ENCODE data around the gene NHERF2. TPM values are rescaled to one million over a fixed set of nuclear protein-coding genes. Genes with fewer than 3 reads are reported as not detected.

NHERF2 gene
- total RNA-seq, 1 experiment from 2014 or later, result 104 TPM

- DNase-seq, result no peak
- no peaks in the 10 kb centered on the region for H3K36me3 ChIP-seq (ENCODE audit: low read depth)
- no TSS peak for BruUV-seq (replicated peaks)
- H3K9me3 ChIP-seq (ENCODE audit: insufficient read depth, low read depth), result no peaks in the 10 kb centered on the region
- POLR2A ChIA-PET (ENCODE audit: unreplicated experiment), result no interaction called here
- no peak overlapping the region for H2AFZ ChIP-seq
- H3K27ac ChIP-seq, result no peak overlapping the region
- no peaks in the 10 kb centered on the region for H3K27me3 ChIP-seq (ENCODE audit: insufficient read depth, low read depth)
- TF ChIP-seq CTCF (conservative IDR thresholded peaks at IDR 0.05), result no peak
- TF ChIP-seq EZH2 (IDR thresholded peaks at IDR 0.05; ENCODE audit: low read depth), result no peak
- no peak overlapping the region for H3K4me2 ChIP-seq
- no peaks in the 10 kb centered on the region for H4K20me1 ChIP-seq (ENCODE audit: insufficient read depth)
- no peak overlapping the region for H3K4me3 ChIP-seq
- intact Hi-C loops (cut with micrococcal nuclease; ENCODE audit: unreplicated experiment), result no loop called here
- H3K79me2 ChIP-seq (ENCODE audit: low read depth), result no peaks in the 10 kb centered on the region
- H3F3A ChIP-seq (ENCODE audit: insufficient read depth, low read depth), result peaks cover 5% of the 10 kb centered on the region; the same call in 1 of the 2 replicates
- H3K4me1 ChIP-seq (replicated peaks; ENCODE audit: insufficient read depth), result no peaks in the 10 kb centered on the region
- no peaks in the 10 kb centered on the region for H3K9me2 ChIP-seq (ENCODE audit: insufficient read depth)
- CTCF ChIA-PET, result no interaction called here
These were observed 28.0 kb downstream of the NHERF2 start for GRCh38 chr16:2054543-2055245.

GRCh38 chr16:2056077-2056476, 29.4 kb downstream of the NHERF2 start:
- Histone ChIP-seq H3K27ac (no peak overlapping the region), H3K4me1 (replicated peaks; ENCODE audit: insufficient read depth) (no peaks in the 10 kb centered on the region), H3K79me2 (ENCODE audit: low read depth) (no peaks in the 10 kb centered on the region), H3K27me3 (ENCODE audit: insufficient read depth, low read depth) (no peaks in the 10 kb centered on the region), H3K4me3 (no peak overlapping the region), H3K9me2 (ENCODE audit: insufficient read depth) (no peaks in the 10 kb centered on the region), H3K9me3 (ENCODE audit: insufficient read depth, low read depth) (no peaks in the 10 kb centered on the region), H2AFZ (no peak overlapping the region), H3K36me3 (ENCODE audit: low read depth) (no peaks in the 10 kb centered on the region), H3K4me2 (no peak overlapping the region), H4K20me1 (ENCODE audit: insufficient read depth) (no peaks in the 10 kb centered on the region), H3F3A (ENCODE audit: insufficient read depth, low read depth) (no peaks in the 10 kb centered on the region)
- no TSS peak for BruUV-seq (replicated peaks)
- intact Hi-C loops (cut with micrococcal nuclease; ENCODE audit: unreplicated experiment), result loop anchor here (2.0 kb wide), 1 partner anchor 33 kb away; no protein-coding TSS in a partner anchor
- CTCF ChIA-PET, result no interaction called here
- TF ChIP-seq EZH2 (IDR thresholded peaks at IDR 0.05; ENCODE audit: low read depth) (no peak), CTCF (conservative IDR thresholded peaks at IDR 0.05) (0 out of 2 replicates have a peak, but pooled peaks have one; percentile 21)
- POLR2A ChIA-PET (ENCODE audit: unreplicated experiment), result no interaction called here
- no peak for DNase-seq

GRCh38 chr16:2056681-2057407, 30.1 kb downstream of the NHERF2 start:
- Histone ChIP-seq H3K9me3 (ENCODE audit: insufficient read depth, low read depth) (no peaks in the 10 kb centered on the region), H3F3A (ENCODE audit: insufficient read depth, low read depth) (no peaks in the 10 kb centered on the region), H3K9me2 (ENCODE audit: insufficient read depth) (no peaks in the 10 kb centered on the region), H3K27me3 (ENCODE audit: insufficient read depth, low read depth) (no peaks in the 10 kb centered on the region), H3K79me2 (ENCODE audit: low read depth) (no peaks in the 10 kb centered on the region), H3K4me3 (no peak overlapping the region), H3K27ac (no peak overlapping the region), H3K4me1 (replicated peaks; ENCODE audit: insufficient read depth) (no peaks in the 10 kb centered on the region), H4K20me1 (ENCODE audit: insufficient read depth) (no peaks in the 10 kb centered on the region), H3K4me2 (no peak overlapping the region), H3K36me3 (ENCODE audit: low read depth) (no peaks in the 10 kb centered on the region), H2AFZ (no peak overlapping the region)
- peak; percentile 30; the same call in 1 of the 2 replicates for TF ChIP-seq CTCF (conservative IDR thresholded peaks at IDR 0.05)
- no peak for TF ChIP-seq EZH2 (IDR thresholded peaks at IDR 0.05; ENCODE audit: low read depth)
- no peak for DNase-seq
- intact Hi-C loops (cut with micrococcal nuclease; ENCODE audit: unreplicated experiment), result loop anchor here (2.0 kb wide), 1 partner anchor 34 kb away; no protein-coding TSS in a partner anchor
- CTCF ChIA-PET, result interaction anchor here (0.6 to 0.8 kb wide), 2 partner anchors 34 to 1859 kb away, joined by 3 to 14 read pairs; no protein-coding TSS in a partner anchor
- POLR2A ChIA-PET (ENCODE audit: unreplicated experiment), result no interaction called here
- no TSS peak for BruUV-seq (replicated peaks)

Measured in PC-9 (cell line).